Stimulated activated CD8-positive, alpha-beta memory T cell treated with anti-CD3 and anti-CD28 coated beads, Interleukin-12 subunit alpha, Interleukin-12 subunit beta, amount 100 ng/mL, for 24 hours (primary cell): ENCODE results near the gene HOMEZ.
"Not testable (repeated sequence)": the region's sequence is repeated elsewhere in the genome, so short reads cannot be mapped to it uniquely, and the experiment has no call there.

ENCODE experiments used
- DNase-seq: peaks from one replicate; pipeline ENCODE4 v3.0.0-alpha.2; 2020; ENCODE audit errors: extremely low read depth

Gene HOMEZ

DNA sequence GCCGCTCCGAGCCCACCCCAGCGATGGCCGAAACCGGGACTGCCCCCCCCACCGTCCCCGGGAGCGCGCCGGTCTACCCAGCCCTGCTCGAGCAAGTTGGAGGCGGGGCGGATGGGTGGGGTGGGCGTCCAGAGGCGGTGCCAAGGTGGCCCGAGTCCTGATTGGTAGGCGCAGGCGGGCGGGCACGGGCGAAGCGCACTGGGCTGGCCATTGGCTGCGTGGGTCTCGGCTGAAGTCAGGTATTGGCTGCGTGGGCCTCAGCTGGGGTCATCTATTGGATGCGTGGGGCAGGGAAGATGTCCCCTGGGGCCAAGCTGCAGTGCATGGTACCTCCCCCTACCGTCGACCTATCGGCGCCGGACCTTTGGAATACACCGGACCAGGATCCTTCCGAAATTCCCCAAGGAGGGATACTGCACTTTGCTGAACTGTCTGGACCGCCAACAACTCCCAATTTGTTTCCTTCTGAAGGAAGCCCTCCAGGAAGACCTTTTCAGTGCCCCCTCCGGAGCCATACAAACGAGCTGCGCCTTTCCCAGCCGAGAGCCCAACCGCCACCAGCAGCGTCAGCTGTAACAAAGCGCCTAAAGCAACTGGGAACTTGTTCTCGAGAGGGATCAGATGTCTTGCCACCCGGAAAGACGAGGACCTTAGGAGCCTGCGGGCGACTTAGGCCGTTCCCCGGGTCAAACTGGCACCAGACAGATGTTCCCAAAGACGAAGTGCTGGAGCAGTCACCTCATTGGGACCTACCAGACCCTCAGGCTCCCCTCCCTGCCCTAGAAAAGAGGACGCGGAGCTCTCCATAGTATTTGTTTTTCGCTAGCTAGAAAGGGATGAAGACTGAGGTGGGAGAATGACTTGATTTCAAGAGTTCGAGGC, at the start of gene HOMEZ:
TSS of gene HOMEZ (minus strand) at position 113 of the 882 bp plus-strand sequence. CDS start 180 bp downstream, outside the sequence.
- peak; percentile 95 for DNase-seq

GRCh38 chr14:23335623-23336022, 49.7 kb upstream of the HOMEZ start:
- DNase-seq = no peak

GRCh38 chr14:23327947-23328744, 42.2 kb upstream of the HOMEZ start:
- DNase-seq = no peak

- DNase-seq = no peak
Observed at GRCh38 chr14:23326491-23327332, 40.8 kb upstream of the HOMEZ start.

GRCh38 chr14:23325746-23326145, 39.8 kb upstream of the HOMEZ start:
- DNase-seq = not testable (repeated sequence)

GRCh38 chr14:23324993-23325392, 39.1 kb upstream of the HOMEZ start:
- no peak for DNase-seq

GRCh38 chr14:23324455-23324846, 38.5 kb upstream of the HOMEZ start:
- DNase-seq = no peak

- no peak for DNase-seq
Observed at GRCh38 chr14:23323838-23324454, 38.0 kb upstream of the HOMEZ start.

- no peak for DNase-seq
Observed at GRCh38 chr14:23322568-23323517, 36.9 kb upstream of the HOMEZ start.

- DNase-seq = no peak
Observed at GRCh38 chr14:23321572-23322547, 35.9 kb upstream of the HOMEZ start.

- peak; percentile 95 for DNase-seq
Observed at GRCh38 chr14:23320584-23321571, 34.9 kb upstream of the HOMEZ start, which contains the start of gene PABPN1. TSS of gene PABPN1 (plus strand) at chr14:23321457. CDS start at chr14:23321470, 13 bp downstream.

- DNase-seq = no peak
Observed at GRCh38 chr14:23319746-23320583, 34.0 kb upstream of the HOMEZ start.

DNA sequence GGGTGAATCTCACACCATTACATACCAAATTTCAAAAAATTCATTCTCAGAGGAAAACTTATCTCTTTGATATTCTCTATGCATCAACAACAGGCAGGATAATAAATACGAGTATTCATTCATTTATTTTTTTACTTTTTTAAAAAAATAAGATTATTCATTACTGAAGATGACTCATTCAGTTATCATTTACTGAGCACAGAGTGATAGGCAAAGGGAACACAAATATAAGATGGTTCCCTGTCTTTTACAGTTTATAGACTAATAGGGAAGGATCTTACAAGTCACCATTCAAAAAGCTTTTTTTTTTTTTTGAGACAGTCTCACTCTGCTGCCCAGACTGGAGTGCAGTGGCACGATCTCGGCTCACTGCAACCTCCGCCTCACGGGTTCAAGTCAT, 30.4 kb upstream of the HOMEZ start:
- no peak for DNase-seq

DNA sequence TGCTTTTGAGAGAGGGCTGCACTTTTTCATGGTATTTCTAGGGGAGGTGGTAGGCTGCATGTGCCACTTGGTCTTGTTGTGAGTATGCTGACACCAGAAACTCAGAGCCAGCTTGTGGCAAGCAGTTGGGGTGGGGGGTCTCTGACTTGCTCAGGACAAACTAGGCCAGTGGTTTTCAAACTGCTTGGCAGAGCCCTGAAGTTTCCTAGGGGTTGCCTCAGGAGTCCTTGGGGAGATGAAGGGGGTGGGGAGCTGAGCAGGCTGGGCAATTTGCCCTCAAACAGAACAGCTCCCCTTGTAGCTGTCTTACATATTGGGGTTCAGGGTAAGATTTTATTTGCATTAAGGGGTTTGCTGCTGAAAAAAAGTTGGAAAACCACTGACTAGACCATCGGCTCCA, 24.6 kb upstream of the HOMEZ start:
- DNase-seq = no peak

DNA sequence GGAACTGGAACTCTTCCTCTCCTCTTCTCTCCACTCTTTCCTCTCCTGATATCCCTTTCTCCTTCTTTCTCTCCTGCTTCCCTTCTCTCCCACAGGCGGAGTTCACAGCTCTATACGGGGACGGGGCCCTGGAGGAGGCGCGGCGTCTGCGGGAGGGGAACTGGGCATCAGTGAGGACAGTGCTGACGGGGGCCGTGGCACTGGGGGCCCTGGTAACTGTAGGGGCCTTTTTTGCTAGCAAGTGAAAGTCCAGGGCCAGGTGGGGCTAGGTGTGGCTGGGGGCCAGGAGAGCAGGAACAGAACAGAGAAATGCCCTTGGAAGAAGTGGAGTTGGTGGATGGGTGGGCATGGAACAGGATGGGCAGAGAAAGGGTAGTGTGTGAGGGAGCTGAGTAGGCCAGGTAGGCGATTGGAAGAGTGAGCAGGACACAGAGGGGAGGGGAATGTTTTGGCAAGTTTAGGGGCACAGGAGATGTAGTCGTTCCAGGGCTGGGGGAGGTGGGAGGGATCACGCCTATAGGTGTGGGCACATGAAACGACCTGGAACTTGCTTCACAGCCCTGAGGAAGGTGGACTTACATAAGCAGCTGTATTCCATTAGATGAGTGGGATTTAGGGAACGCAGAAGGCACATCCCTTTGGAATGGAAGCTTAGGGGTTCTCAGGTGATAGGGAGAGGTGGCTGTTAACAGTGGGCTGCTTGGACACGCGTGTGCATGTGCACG, 23.0 kb upstream of the HOMEZ start:
- DNase-seq = no peak
